PFSK-1 (cell line): Measurements from ENCODE around the gene NAT16.

Source experiments
- FOXP2 ChIP-seq: optimal IDR thresholded peaks from 2 replicates; pipeline ENCODE3; 2011; ENCODE audit warnings: borderline replicate concordance, control low read depth, inconsistent platforms; ENCODE audit not compliant: insufficient read depth; ENCODE audit errors: extremely low read length, extremely low read depth
- POLR2AphosphoS5 ChIP-seq: IDR thresholded peaks from 2 replicates; pipeline ENCODE4 v1.6.1; 2012; ENCODE audit warnings: low read depth, mild to moderate bottlenecking, control low read depth, low read length, moderate library complexity
- REST ChIP-seq, 2 experiments: IDR thresholded peaks; 2 replicates each; pipeline versions ENCODE4 v1.6.1 to v1.8.0; 2011 to 2012; ENCODE audit warnings: low read depth in 2 of 2, low read length in 2 of 2, control low read depth in 1 of 2, inconsistent platforms in 1 of 2, mild to moderate bottlenecking in 1 of 2, moderate library complexity in 1 of 2; ENCODE audit not compliant: insufficient read depth in 1 of 2
- SIN3A ChIP-seq: IDR thresholded peaks from 2 replicates; pipeline ENCODE4 v1.6.1; 2012; ENCODE audit warnings: mild to moderate bottlenecking, low read length, moderate library complexity, borderline replicate concordance; ENCODE audit not compliant: insufficient read depth
- TAF1 ChIP-seq: IDR thresholded peaks from 2 replicates; pipeline ENCODE4 v1.6.1; 2012; ENCODE audit warnings: low read length, control low read depth, borderline replicate concordance; ENCODE audit not compliant: insufficient read depth

NAT16 gene

GRCh38 chr7:101165075-101165957, 14.8 kb downstream of the NAT16 start, which contains the start of gene VGF:
Gene VGF (minus strand): TSS chr7:101165569. CDS start chr7:101164843, 726 bp downstream.
- TF ChIP-seq FOXP2 = no peak
- TF ChIP-seq SIN3A = peak; percentile 95; the same call in 1 of the 2 replicates
- TF ChIP-seq POLR2AphosphoS5 = peak; percentile 86
- TF ChIP-seq TAF1 = peak; percentile 89
- TF ChIP-seq REST (IDR thresholded peaks at IDR 0.05; ENCODE audit: insufficient read depth in 1 of 2, low read depth in 2 of 2, low read length in 2 of 2) = peak in 1 of 2 experiments; percentile 99; a peak in 2 of 4 replicates

GRCh38 chr7:101164071-101164840, 15.8 kb downstream of the NAT16 start:
- TF ChIP-seq SIN3A (peak; percentile 20; the same call in 1 of the 2 replicates), FOXP2 (no peak), TAF1 (no peak), REST (IDR thresholded peaks at IDR 0.05; ENCODE audit: insufficient read depth in 1 of 2, low read depth in 2 of 2, low read length in 2 of 2) (peak in 1 of 2 experiments; percentile 91; a peak in 2 of 4 replicates), POLR2AphosphoS5 (peak; percentile 1; the same call in 1 of the 2 replicates)

- TF ChIP-seq SIN3A (peak; percentile 52; the same call in 1 of the 2 replicates), POLR2AphosphoS5 (peak; percentile 89), REST (IDR thresholded peaks at IDR 0.05; ENCODE audit: insufficient read depth in 1 of 2, low read depth in 2 of 2, low read length in 2 of 2) (no peak), TAF1 (peak; percentile 46; the same call in 1 of the 2 replicates), FOXP2 (no peak)
Observed at GRCh38 chr7:101163279-101164070, 16.6 kb downstream of the NAT16 start.

GRCh38 chr7:101162551-101163278, 17.4 kb downstream of the NAT16 start:
- TF ChIP-seq TAF1 = no peak
- 0 out of 4 replicates have a peak, but pooled peaks of 1 of the 2 experiments have one; percentile 37 for TF ChIP-seq REST (IDR thresholded peaks at IDR 0.05; ENCODE audit: insufficient read depth in 1 of 2, low read depth in 2 of 2, low read length in 2 of 2)
- peak; percentile 83 for TF ChIP-seq POLR2AphosphoS5
- TF ChIP-seq FOXP2 = no peak
- TF ChIP-seq SIN3A = peak; percentile 87
